ENCODE measurements around the gene DTNB. TPM values are rescaled to one million over a fixed set of nuclear protein-coding genes. Genes with fewer than 3 reads are reported as not detected.

Gene DTNB
- total and polyA plus RNA-seq, 10 of the 15 experiments (the other 5 are each of a cell fraction or from before 2014, with no cell fraction given): 4.5 to 30.6 (median 11.9) TPM

- TF ChIP-seq SIX5 (IDR thresholded peaks at IDR 0.05; ENCODE audit: low read depth, low read length, severe bottlenecking) (peak; percentile 17), ASH2L (IDR thresholded peaks at IDR 0.05; ENCODE audit: borderline replicate concordance, low read depth) (0 out of 2 replicates have a peak, but pooled peaks have one; percentile 1), BHLHE40 (IDR thresholded peaks at IDR 0.05; ENCODE audit: borderline replicate concordance in 1 of 2, low read depth in 2 of 2, low read length in 1 of 2) (peak; percentile 80 to 87), CEBPB (IDR thresholded peaks at IDR 0.05; ENCODE audit: borderline replicate concordance in 1 of 2, low read depth in 2 of 2, low read length in 2 of 2) (peak in 1 of 2 experiments; percentile 84; a peak in 2 of 4 replicates), NFIC (IDR thresholded peaks at IDR 0.05; ENCODE audit: low read depth, low read length) (peak; percentile 99), E4F1 (IDR thresholded peaks at IDR 0.05; ENCODE audit: borderline replicate concordance, partially characterized antibody) (no peak), BACH1 (IDR thresholded peaks at IDR 0.05; ENCODE audit: borderline replicate concordance) (peak; percentile 52; the same call in 1 of the 2 replicates), JUNB (IDR thresholded peaks at IDR 0.05) (peak; percentile 78), NR2C2 (IDR thresholded peaks at IDR 0.05; ENCODE audit: borderline replicate concordance, control insufficient read depth, insufficient read length, low read depth) (no peak), RAD51 (IDR thresholded peaks at IDR 0.05) (peak; percentile 15; the same call in 1 of the 2 replicates), TCF3 (IDR thresholded peaks at IDR 0.05; ENCODE audit: borderline replicate concordance, insufficient read depth, low read depth, low read length) (peak; percentile 92), ATF2 (IDR thresholded peaks at IDR 0.05; ENCODE audit: low read length) (peak; percentile 96), HSF1 (IDR thresholded peaks at IDR 0.05; ENCODE audit: low read depth, low read length) (no peak), KLF5 (IDR thresholded peaks at IDR 0.05; ENCODE audit: partially characterized antibody) (peak; percentile 45), TAF1 (IDR thresholded peaks at IDR 0.05; ENCODE audit: borderline replicate concordance, low read depth, low read length) (peak; percentile 78), HCFC1 (IDR thresholded peaks at IDR 0.05; ENCODE audit: low read length) (0 out of 2 replicates have a peak, but pooled peaks have one; percentile 21), ESRRA (IDR thresholded peaks at IDR 0.05; ENCODE audit: low read length) (0 out of 2 replicates have a peak, but pooled peaks have one; percentile 57), EED (IDR thresholded peaks at IDR 0.05; ENCODE audit: low read depth) (peak; percentile 85)
- TF ChIP-seq, protein P1, sequence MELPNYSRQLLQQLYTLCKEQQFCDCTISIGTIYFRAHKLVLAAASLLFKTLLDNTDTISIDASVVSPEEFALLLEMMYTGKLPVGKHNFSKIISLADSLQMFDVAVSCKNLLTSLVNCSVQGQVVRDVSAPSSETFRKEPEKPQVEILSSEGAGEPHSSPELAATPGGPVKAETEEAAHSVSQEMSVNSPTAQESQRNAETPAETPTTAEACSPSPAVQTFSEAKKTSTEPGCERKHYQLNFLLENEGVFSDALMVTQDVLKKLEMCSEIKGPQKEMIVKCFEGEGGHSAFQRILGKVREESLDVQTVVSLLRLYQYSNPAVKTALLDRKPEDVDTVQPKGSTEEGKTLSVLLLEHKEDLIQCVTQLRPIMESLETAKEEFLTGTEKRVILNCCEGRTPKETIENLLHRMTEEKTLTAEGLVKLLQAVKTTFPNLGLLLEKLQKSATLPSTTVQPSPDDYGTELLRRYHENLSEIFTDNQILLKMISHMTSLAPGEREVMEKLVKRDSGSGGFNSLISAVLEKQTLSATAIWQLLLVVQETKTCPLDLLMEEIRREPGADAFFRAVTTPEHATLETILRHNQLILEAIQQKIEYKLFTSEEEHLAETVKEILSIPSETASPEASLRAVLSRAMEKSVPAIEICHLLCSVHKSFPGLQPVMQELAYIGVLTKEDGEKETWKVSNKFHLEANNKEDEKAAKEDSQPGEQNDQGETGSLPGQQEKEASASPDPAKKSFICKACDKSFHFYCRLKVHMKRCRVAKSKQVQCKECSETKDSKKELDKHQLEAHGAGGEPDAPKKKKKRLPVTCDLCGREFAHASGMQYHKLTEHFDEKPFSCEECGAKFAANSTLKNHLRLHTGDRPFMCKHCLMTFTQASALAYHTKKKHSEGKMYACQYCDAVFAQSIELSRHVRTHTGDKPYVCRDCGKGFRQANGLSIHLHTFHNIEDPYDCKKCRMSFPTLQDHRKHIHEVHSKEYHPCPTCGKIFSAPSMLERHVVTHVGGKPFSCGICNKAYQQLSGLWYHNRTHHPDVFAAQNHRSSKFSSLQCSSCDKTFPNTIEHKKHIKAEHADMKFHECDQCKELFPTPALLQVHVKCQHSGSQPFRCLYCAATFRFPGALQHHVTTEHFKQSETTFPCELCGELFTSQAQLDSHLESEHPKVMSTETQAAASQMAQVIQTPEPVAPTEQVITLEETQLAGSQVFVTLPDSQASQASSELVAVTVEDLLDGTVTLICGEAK (IDR thresholded peaks at IDR 0.05; ENCODE audit: borderline replicate concordance): no peak
- TF ChIP-seq, protein P2, sequence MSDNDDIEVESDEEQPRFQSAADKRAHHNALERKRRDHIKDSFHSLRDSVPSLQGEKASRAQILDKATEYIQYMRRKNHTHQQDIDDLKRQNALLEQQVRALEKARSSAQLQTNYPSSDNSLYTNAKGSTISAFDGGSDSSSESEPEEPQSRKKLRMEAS (IDR thresholded peaks at IDR 0.05; ENCODE audit: low read depth, low read length): peak; percentile 74
Measured at GRCh38 chr2:25419678-25420242, 253.6 kb downstream of the DTNB start (continued).

All from GM12878 (cell line).